Endothelial cell of umbilical vein (primary cell): ENCODE results near the gene CHMP6. TPM values are rescaled to one million over a fixed set of nuclear protein-coding genes. Genes with fewer than 3 reads are reported as not detected.

Experiments used
- BruUV-seq: library from RNA; stranded (reverse); fragments of 400-500 nt; replicated peaks from 2 replicates; lab custom pipeline; 2021; lab: Mats Ljungman, UMichigan
- CTCF ChIA-PET: fragments of 300-600, 350-600 bp; sonication (Branson Sonifier 250); formaldehyde crosslinking; loops from one replicate; lab custom pipeline; 2021; ENCODE audit warnings: antibody characterized with exemption, inconsistent platforms; lab: Charles Lee
- POLR2A ChIA-PET: fragments of 300-600, 350-600 bp; sonication (Branson Sonifier 250); formaldehyde crosslinking; loops from one replicate; lab custom pipeline; 2021; ENCODE audit warnings: antibody characterized with exemption, inconsistent platforms; lab: Charles Lee
- DNase-seq: peaks from one replicate; pipeline ENCODE4 v3.0.0-alpha.2; 2011; ENCODE audit warnings: low read depth, low spot score
- FAIRE-seq: peaks from 2 replicates; lab custom pipeline; 2011; peaks lifted over from hg19 to GRCh38; lab: Jason Lieb, UNC
- H2AFZ ChIP-seq: 2 replicates; pipeline ENCODE4 v1.6.0; 2012; ENCODE audit warnings: low read depth, low read length, control low read depth, inconsistent platforms
- H3K27ac ChIP-seq: 2 replicates; pipeline ENCODE4 v1.5.1; 2011; ENCODE audit warnings: low read depth, mild to moderate bottlenecking, control low read depth, low read length, moderate library complexity; ENCODE audit not compliant: insufficient read depth
- H3K27me3 ChIP-seq, 2 experiments: 2 replicates each; pipeline versions ENCODE4 v1.6.0 to v1.6.1; 2011; ENCODE audit warnings: low read length in 2 of 2, mixed read lengths in 1 of 2; ENCODE audit not compliant: control insufficient read depth in 2 of 2, insufficient read depth in 2 of 2
- H3K36me3 ChIP-seq, 2 experiments: 2 replicates in 1 of 2; 3 replicates in 1 of 2; pipeline ENCODE4 v1.5.1; 2011; ENCODE audit warnings: low read length in 2 of 2, mild to moderate bottlenecking in 1 of 2, moderate library complexity in 1 of 2; ENCODE audit not compliant: control insufficient read depth in 2 of 2, insufficient read depth in 2 of 2; ENCODE audit errors: extremely low read depth in 1 of 2
- H3K4me1 ChIP-seq: 3 replicates; pipeline ENCODE4 v1.5.1; 2011; ENCODE audit warnings: mild to moderate bottlenecking, low read length; ENCODE audit not compliant: control insufficient read depth, insufficient read depth; ENCODE audit errors: extremely low read depth
- H3K4me2 ChIP-seq: 2 replicates; pipeline ENCODE4 v1.6.1; 2011; ENCODE audit warnings: low read length, control low read depth, mixed read lengths; ENCODE audit not compliant: insufficient read depth
- H3K4me3 ChIP-seq, 3 experiments: fragments of 200-600 bp in 1 of 3; sonication (generic), shearing (Covaris generic) in 1 of 3; replicated peaks in 1 of 3; 2 replicates each; pipeline ENCODE4 v1.5.1; 2011 to 2016; ENCODE audit warnings: control low read depth in 3 of 3, low read length in 3 of 3, mild to moderate bottlenecking in 2 of 3, inconsistent platforms in 1 of 3, low read depth in 1 of 3, moderate library complexity in 1 of 3; ENCODE audit not compliant: insufficient read depth in 1 of 3
- H3K79me2 ChIP-seq: 2 replicates; pipeline ENCODE4 v1.6.0; 2012; ENCODE audit warnings: low read length, inconsistent platforms; ENCODE audit not compliant: control insufficient read depth, insufficient read depth
- H3K9ac ChIP-seq: replicated peaks from 2 replicates; pipeline ENCODE3; 2011; ENCODE audit warnings: low read length, control low read depth; ENCODE audit not compliant: insufficient read depth; ENCODE audit errors: extremely low read depth
- H3K9me1 ChIP-seq: replicated peaks from 3 replicates; pipeline ENCODE4 v1.6.0; 2011; ENCODE audit warnings: mild to moderate bottlenecking, low read length; ENCODE audit not compliant: control insufficient read depth, insufficient read depth; ENCODE audit errors: extremely low read depth
- H3K9me3 ChIP-seq: replicated peaks from 2 replicates; pipeline ENCODE4 v1.5.1; 2012; ENCODE audit warnings: low read length, inconsistent platforms; ENCODE audit not compliant: control insufficient read depth, insufficient read depth
- H4K20me1 ChIP-seq: replicated peaks from 2 replicates; pipeline ENCODE3; 2011; ENCODE audit warnings: mild to moderate bottlenecking, low read length; ENCODE audit not compliant: control insufficient read depth, insufficient read depth; ENCODE audit errors: extremely low read depth
- CTCF ChIP-seq, 2 donors: IDR thresholded peaks; 1 replicate in 1 of 2; 2 replicates in 1 of 2; pipeline ENCODE4 v1.5.1; 2011; ENCODE audit warnings: low read length in 2 of 2, mild to moderate bottlenecking in 2 of 2, moderate library complexity in 2 of 2, control low read depth in 1 of 2, inconsistent platforms in 1 of 2, low read depth in 1 of 2; ENCODE audit not compliant: insufficient read depth in 1 of 2; ENCODE audit errors: extremely low read depth in 1 of 2
- EZH2 ChIP-seq: IDR thresholded peaks from 2 replicates; pipeline ENCODE4 v1.6.1; 2012; ENCODE audit warnings: borderline replicate concordance, low read depth, mild to moderate bottlenecking, moderate library complexity, low read length, inconsistent platforms; ENCODE audit not compliant: severe bottlenecking
- FOS ChIP-seq: IDR thresholded peaks from 2 replicates; pipeline ENCODE4 v1.6.1; 2011; ENCODE audit warnings: mild to moderate bottlenecking, low read length, moderate library complexity, borderline replicate concordance; ENCODE audit not compliant: insufficient read depth
- GATA2 ChIP-seq: IDR thresholded peaks from 2 replicates; pipeline ENCODE4 v1.7.0; 2011; ENCODE audit warnings: low read depth, mild to moderate bottlenecking, moderate library complexity, mixed read lengths, low read length; ENCODE audit not compliant: insufficient read length, insufficient read depth
- JUN ChIP-seq: IDR thresholded peaks from 2 replicates; pipeline ENCODE4 v1.6.1; 2011; ENCODE audit warnings: borderline replicate concordance, low read depth; ENCODE audit not compliant: insufficient read length, insufficient read depth
- MAX ChIP-seq: IDR thresholded peaks from 2 replicates; pipeline ENCODE4 v1.6.1; 2011; ENCODE audit not compliant: insufficient read depth, insufficient read length
- MYC ChIP-seq: IDR thresholded peaks from one replicate; pipeline ENCODE4 v1.6.1; 2011; ENCODE audit warnings: mild to moderate bottlenecking, low read depth, low read length
- POLR2A ChIP-seq: IDR thresholded peaks from 2 replicates; pipeline ENCODE4 v1.6.1; 2012; ENCODE audit warnings: low read depth, mild to moderate bottlenecking, control low read depth, low read length
- POLR2AphosphoS5 ChIP-seq: IDR thresholded peaks from 2 replicates; pipeline ENCODE4 v1.6.1; 2012; ENCODE audit warnings: low read depth, mild to moderate bottlenecking, control low read depth, low read length, moderate library complexity; ENCODE audit not compliant: insufficient read depth
- dilution Hi-C: fragments of 300-500 bp; cut with MboI; formaldehyde crosslinking; loops from one replicate; pipeline ENCODE4 v1.15.0; 2019; ENCODE audit warnings: low sequenced_read_pairs; ENCODE audit not compliant: extremely low pct_ligation_motif_present
- intact Hi-C: fragments of 100-400 bp; cut with micrococcal nuclease; formaldehyde crosslinking; loops from one replicate; pipeline ENCODE4 v1.10.0; 2022
- polyA plus RNA-seq, 4 experiments: library from polyadenylated mRNA; depleted of rRNA in 3 of 4; stranded (reverse) in 3 of 4; unstranded in 1 of 4; fragments of >200 nt; gene quantifications; 2 replicates each; pipeline versions ENCODE4 v1.2.1 to v1.2.3, GENCODE V29; 2011 to 2012; ENCODE audit warnings: missing spikeins in 1 of 4
- total RNA-seq: library from RNA; stranded (reverse); gene quantifications from 2 replicates; pipeline ENCODE4 v1.2.3, GENCODE V29; 2021

Gene CHMP6
- total and polyA plus RNA-seq, 2 donors (not counting 3 experiments of a cell fraction or from before 2014, with no cell fraction given) = 42.5 to 48.5 TPM

GRCh38 chr17:80964544-80964856 is 27.1 kb upstream of the CHMP6 start:
- FAIRE-seq (no peak), DNase-seq (no peak)
- no peak overlapping the region for H3K4me3 ChIP-seq
- no peaks in the 10 kb centered on the region for H3K27me3 ChIP-seq
- POLR2A ChIA-PET = no interaction called here
- H3K4me2 ChIP-seq = no peak overlapping the region
- no peak overlapping the region for H2AFZ ChIP-seq
- no peaks in the 10 kb centered on the region for H3K4me1 ChIP-seq
- CTCF ChIA-PET = no interaction called here
- TF ChIP-seq GATA2 (no peak), CTCF (IDR thresholded peaks at IDR 0.05; ENCODE audit: extremely low read depth in 1 of 2, insufficient read depth in 1 of 2, low read depth in 1 of 2, low read length in 2 of 2) (no peak), MYC (no peak), POLR2A (no peak), JUN (no peak), EZH2 (no peak), MAX (no peak), FOS (no peak), POLR2AphosphoS5 (no peak)
- intact Hi-C loops = no loop called here
- H3K79me2 ChIP-seq = no peaks in the 10 kb centered on the region
- no peaks in the 10 kb centered on the region for H4K20me1 ChIP-seq
- no TSS peak for BruUV-seq
- H3K36me3 ChIP-seq = no peaks in the 10 kb centered on the region
- dilution Hi-C loops = no loop called here
- no peaks in the 10 kb centered on the region for H3K9me3 ChIP-seq
- no peak overlapping the region for H3K27ac ChIP-seq
- no peak overlapping the region for H3K9ac ChIP-seq
- no peaks in the 10 kb centered on the region for H3K9me1 ChIP-seq
